ENCODE data around the gene FUT7. TPM values are rescaled to one million over a fixed set of nuclear protein-coding genes. Genes with fewer than 3 reads are reported as not detected.

The FUT7 gene
- total RNA-seq, 1 donor from 2014 or later, result not detected

GRCh38 chr9:137020771-137021567 is 10.9 kb downstream of the FUT7 start:
- DNase-seq (ENCODE audit: extremely low read depth, low read depth, low spot score), result no peak

- DNase-seq (ENCODE audit: extremely low read depth, low read depth, low spot score), result no peak
Observed at GRCh38 chr9:137019891-137020683, 11.8 kb downstream of the FUT7 start.

DNA sequence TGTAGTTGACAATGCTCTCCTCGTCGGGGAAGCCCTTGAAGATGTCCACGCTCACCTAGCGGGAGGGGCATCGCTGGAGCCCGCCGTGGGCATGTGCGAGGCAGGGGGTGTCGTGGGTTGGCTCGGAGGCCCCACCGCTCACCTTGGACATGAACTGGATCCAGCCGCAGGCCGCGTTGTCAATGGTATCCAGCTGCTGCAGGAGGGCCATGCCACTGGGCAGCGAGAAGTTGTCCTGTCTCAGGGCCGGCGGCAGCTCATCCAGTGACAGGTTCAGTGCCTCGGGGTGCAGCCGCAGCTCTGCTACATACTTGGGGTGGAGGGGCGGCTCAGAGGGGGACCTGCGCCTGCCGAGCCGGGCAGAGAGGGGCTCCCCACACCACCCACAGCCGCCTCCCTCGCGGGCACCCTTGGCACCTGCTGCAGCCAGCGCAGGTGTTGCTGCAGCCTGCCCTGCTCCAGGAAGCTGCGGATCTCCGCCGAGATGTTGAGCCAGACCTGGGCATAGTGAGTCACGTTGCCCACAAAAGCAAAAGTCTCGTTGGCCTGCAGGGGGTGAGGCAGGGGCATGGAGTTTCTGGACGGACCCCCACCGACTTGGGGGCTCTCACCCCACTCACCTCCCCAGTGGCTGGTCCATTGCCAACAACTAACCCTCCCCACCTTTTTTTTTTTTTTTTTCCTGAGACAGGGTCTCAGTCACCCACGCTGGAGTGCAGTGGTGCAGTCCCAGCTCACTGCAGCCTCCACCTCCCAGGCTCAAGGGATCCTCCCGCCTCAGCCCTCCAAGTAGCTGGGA is 12.9 kb downstream of the FUT7 start:
- no peak for DNase-seq (ENCODE audit: extremely low read depth, low read depth, low spot score)

GRCh38 chr9:137017791-137018497 is 13.9 kb downstream of the FUT7 start:
- DNase-seq (ENCODE audit: extremely low read depth, low read depth, low spot score), result no peak

GRCh38 chr9:137017071-137017470 is 14.8 kb downstream of the FUT7 start:
- no peak for DNase-seq (ENCODE audit: extremely low read depth, low read depth, low spot score)

GRCh38 chr9:137016436-137016835 is 15.5 kb downstream of the FUT7 start:
- no peak for DNase-seq (ENCODE audit: extremely low read depth, low read depth, low spot score)

DNA sequence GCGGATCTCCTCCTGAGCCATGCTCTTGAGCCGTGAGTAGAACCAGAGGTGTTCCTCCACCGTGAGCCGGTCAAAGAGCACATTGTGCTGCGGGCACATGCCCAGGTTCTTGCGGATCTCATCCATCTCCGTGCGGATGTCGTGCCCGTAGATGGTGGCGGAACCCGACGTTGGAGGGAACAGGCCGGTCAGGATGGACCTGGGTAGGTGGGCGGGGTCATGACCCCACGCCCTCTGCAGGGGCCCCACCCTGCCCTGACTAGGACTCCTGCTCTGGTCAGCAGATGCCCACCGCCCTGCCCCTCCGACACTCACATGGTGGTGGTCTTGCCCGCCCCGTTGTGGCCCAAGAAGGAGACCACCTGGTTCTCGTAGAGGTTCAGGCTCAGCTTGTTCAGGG is 15.9 kb downstream of the FUT7 start:
- DNase-seq (ENCODE audit: extremely low read depth, low read depth, low spot score), result no peak

DNA sequence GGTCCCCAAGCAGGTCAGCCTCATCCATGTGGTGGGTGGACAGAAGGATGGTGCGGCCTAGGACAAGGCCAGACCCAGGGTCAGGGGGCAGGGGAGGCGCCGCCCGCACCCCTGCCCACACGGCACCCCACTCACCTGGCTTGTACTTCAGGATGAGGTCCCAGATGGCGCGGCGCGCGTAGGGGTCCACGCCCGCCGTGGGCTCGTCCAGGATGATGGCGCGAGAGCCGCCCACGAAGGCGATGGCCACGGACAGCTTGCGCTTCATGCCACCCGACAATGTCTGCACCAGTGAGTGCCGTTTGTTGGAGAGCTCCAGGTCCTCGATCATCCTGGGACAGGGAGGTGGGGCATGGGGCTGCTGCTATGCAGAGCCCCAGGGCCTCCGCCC is 16.4 kb downstream of the FUT7 start:
- no peak for DNase-seq (ENCODE audit: extremely low read depth, low read depth, low spot score)

GRCh38 chr9:137014776-137015539 is 16.9 kb downstream of the FUT7 start:
- no peak for DNase-seq (ENCODE audit: extremely low read depth, low read depth, low spot score)

- DNase-seq (ENCODE audit: extremely low read depth, low read depth, low spot score), result no peak
Observed at GRCh38 chr9:137014166-137014565, 17.7 kb downstream of the FUT7 start.

GRCh38 chr9:137013571-137013940 is 18.3 kb downstream of the FUT7 start:
- DNase-seq (ENCODE audit: extremely low read depth, low read depth, low spot score), result no peak

DNA sequence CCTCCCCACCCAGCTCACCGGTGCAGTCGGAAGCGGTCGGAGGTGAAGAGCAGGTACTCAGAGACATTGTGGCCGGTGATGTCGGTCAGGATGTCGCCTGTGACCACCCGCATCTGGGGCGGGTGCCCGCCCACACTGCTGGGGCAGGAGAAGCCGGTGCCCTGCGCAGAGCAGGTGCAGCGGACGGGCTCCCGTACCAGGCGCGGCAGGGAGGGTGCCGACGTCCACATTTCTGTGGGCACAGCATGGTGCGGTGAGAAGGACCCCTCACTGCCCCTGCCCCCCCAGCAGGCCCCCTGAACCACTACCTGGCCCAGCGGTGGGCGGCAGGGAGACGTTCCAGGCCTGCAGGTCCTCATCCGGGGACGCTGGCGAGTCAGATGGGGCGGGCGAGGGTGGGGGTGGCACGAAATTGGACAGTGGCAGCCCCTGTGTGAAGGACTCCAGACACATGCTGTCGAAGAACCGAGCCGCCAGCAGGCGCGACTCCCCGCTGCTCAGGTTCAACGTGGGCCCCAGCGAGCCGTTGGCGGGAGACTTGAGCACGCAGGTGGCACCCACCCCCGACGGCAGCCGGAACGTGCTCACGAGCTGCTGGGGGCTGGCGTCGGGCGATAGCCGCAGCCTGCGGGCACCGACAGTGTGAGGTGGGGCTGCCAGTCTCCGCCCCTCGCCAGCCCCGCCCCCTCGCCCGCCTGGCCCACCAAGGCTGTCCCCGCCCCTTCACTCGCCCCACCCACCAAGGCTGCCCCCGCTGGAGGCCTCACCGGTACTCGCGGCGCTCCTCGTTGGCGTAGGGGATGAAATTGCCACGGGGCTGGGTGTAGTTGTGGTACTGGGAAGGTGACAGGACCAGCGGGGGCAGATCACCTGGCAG is 19.0 kb downstream of the FUT7 start:
- DNase-seq (ENCODE audit: extremely low read depth, low read depth, low spot score), result no peak

DNA sequence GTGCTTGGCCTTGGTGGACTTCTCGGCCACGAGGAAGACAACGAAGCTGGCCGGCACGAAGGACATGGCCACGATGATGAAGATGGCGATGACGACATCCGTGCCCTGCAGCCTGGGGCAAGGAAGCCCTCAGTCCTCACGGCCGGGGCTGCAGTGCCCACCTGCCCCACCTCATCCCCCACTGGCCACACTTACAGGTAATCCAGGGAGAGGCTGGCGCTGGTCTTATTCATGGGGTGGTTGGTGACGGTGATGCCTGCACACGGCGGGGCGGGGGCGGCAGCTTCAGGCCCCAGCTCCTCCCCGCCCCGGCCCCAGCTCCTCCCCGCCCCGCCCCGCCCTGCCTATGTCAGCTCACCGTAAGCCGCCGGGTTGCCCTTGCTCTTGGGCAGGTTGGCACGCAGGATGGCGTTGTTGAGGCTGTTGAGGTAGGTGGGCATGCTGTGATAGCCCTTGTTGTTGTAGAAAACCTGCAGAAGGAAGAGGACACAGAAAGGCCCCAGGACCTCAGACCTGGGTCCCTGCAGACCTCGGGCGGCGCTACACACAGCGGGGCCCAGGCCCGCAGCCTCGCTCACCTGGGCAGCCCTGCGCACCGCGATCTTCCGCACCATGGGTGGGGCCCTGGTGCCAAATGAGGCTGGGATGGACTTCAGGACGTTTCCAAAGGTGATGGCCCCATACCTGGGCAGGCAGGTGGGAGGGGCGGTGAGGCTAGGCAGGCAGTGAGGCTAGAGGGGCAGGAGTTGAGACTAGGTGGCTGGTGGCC is 19.8 kb downstream of the FUT7 start:
- DNase-seq (ENCODE audit: extremely low read depth, low read depth, low spot score), result no peak

GRCh38 chr9:137011156-137011555 is 20.7 kb downstream of the FUT7 start:
- no peak for DNase-seq (ENCODE audit: extremely low read depth, low read depth, low spot score)

GRCh38 chr9:137009938-137010732 is 21.8 kb downstream of the FUT7 start:
- DNase-seq (ENCODE audit: extremely low read depth, low read depth, low spot score), result no peak

- DNase-seq (ENCODE audit: extremely low read depth, low read depth, low spot score), result no peak
Observed at GRCh38 chr9:137009217-137009616, 22.7 kb downstream of the FUT7 start.

- no peak for DNase-seq (ENCODE audit: extremely low read depth, low read depth, low spot score)
Observed at GRCh38 chr9:137008312-137008711, 23.6 kb downstream of the FUT7 start.

All from glomerular endothelial cell (primary cell).